ENCODE measurements around the gene NCAPH2.

- TF ChIP-seq, protein P1, sequence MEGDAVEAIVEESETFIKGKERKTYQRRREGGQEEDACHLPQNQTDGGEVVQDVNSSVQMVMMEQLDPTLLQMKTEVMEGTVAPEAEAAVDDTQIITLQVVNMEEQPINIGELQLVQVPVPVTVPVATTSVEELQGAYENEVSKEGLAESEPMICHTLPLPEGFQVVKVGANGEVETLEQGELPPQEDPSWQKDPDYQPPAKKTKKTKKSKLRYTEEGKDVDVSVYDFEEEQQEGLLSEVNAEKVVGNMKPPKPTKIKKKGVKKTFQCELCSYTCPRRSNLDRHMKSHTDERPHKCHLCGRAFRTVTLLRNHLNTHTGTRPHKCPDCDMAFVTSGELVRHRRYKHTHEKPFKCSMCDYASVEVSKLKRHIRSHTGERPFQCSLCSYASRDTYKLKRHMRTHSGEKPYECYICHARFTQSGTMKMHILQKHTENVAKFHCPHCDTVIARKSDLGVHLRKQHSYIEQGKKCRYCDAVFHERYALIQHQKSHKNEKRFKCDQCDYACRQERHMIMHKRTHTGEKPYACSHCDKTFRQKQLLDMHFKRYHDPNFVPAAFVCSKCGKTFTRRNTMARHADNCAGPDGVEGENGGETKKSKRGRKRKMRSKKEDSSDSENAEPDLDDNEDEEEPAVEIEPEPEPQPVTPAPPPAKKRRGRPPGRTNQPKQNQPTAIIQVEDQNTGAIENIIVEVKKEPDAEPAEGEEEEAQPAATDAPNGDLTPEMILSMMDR (IDR thresholded peaks at IDR 0.05), result no peak
- TF ChIP-seq POLR2A (IDR thresholded peaks at IDR 0.05), result no peak
These were observed 43.6 kb upstream of the NCAPH2 start for GRCh38 chr22:50464451-50464850.
